Left colon (tissue), 2 donors: Measurements from ENCODE around the gene HEMGN. TPM values are rescaled to one million over a fixed set of nuclear protein-coding genes. Genes with fewer than 3 reads are reported as not detected.
"Not testable (repeated sequence)": the region's sequence is repeated elsewhere in the genome, so short reads cannot be mapped to it uniquely, and the experiment has no call there.

Source experiments
- ATAC-seq: fragments of 200-7000 bp; cut with Tn5 transposase; one replicate; pipeline ENCODE4 v1.9.1; 2020; ENCODE audit warnings: mild to moderate bottlenecking, moderate library complexity
- DNase-seq, 2 donors: peaks; one replicate each; pipeline ENCODE4 v3.0.0-alpha.2; 2020
- intact Hi-C, 2 donors: fragments of 100-400 bp; cut with DNase I in 1 of 2; cut with micrococcal nuclease in 1 of 2; formaldehyde crosslinking; loops; one replicate each; pipeline versions ENCODE4 v1.11.2 to v1.14.0; 2022; cut with DNase I, micrococcal nuclease
- long read RNA-seq: library from polyadenylated mRNA; unstranded; transcript quantifications from one replicate; pipeline ENCODE4 v2.0.0, GENCODE V29; 2021
- total RNA-seq, 2 donors: library from RNA; stranded (reverse); fragmentation: NEBNext Ultra II Directional; extraction: Animal tissue kit (Norgen Biotek cat#: 25700); gene quantifications; one replicate each; pipeline ENCODE4 v1.2.1, GENCODE V29; 2021
- donor health status: DM: no; HTN: no; CAD: no.
- donor health status: DM: yes; HTN: yes; CAD: no.

The HEMGN gene, protein sequence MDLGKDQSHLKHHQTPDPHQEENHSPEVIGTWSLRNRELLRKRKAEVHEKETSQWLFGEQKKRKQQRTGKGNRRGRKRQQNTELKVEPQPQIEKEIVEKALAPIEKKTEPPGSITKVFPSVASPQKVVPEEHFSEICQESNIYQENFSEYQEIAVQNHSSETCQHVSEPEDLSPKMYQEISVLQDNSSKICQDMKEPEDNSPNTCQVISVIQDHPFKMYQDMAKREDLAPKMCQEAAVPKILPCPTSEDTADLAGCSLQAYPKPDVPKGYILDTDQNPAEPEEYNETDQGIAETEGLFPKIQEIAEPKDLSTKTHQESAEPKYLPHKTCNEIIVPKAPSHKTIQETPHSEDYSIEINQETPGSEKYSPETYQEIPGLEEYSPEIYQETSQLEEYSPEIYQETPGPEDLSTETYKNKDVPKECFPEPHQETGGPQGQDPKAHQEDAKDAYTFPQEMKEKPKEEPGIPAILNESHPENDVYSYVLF
- total RNA-seq: not detected
- long read RNA-seq: 0 reads

DNA sequence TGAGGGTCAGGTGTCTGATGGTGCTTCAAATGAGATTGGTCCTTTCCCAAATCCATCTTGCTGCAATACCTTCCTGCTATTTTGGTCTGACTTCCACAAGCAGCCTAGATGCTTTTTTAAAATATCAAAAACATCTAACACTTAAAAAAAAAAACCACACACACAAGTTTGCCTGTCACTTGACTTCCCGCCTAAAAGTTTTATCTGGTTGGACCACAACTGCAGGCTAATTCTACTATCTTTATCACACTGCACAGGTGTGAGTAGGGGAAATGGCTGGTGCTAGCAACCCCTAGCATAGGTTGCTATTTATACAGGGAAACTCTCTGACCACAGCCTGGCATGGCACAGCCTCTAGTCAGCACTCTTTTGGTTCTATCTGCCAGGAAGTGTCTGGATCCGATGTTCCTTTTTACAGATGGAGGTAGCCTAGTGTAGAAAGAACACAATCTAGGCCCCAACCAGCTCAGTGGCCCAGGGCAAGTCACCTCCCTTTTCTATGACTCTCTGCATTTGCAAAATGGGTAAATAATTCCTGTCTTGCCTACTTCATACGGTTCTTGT, at the start of gene HEMGN:
Gene HEMGN, minus strand, starts transcription at position 92 of the 564 bp plus-strand sequence. Its CDS starts 36 bp downstream, at position 56.
- intact Hi-C loops: no loop called here
- peak; percentile 33 for ATAC-seq
- no peak for DNase-seq

DNA sequence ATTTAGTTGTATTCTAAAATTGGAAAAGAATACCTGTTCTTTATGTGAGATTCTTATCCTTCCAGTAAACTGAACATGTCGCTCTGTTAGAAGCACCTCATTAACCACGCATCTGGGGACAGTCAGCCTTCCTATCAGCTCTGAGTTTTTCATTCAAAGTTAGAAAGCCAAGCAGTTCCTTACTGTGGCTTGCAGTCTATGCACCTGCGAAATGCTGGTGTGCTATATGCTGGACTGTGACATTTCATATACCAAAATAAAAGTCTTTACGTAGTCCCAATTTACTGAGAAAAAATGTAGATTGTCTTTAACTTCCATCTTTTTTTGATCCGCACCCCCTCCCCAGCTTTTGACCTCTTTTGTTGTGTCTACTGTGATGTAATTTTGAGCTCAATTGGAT, 49.5 kb upstream of the HEMGN start:
- ATAC-seq (no peak), DNase-seq (no peak)
- intact Hi-C loops: loop anchor here in 1 of 2 donors (10.0 kb wide), 1 partner anchor 63 kb away; the partner anchor contains the start of gene TRMO

DNA sequence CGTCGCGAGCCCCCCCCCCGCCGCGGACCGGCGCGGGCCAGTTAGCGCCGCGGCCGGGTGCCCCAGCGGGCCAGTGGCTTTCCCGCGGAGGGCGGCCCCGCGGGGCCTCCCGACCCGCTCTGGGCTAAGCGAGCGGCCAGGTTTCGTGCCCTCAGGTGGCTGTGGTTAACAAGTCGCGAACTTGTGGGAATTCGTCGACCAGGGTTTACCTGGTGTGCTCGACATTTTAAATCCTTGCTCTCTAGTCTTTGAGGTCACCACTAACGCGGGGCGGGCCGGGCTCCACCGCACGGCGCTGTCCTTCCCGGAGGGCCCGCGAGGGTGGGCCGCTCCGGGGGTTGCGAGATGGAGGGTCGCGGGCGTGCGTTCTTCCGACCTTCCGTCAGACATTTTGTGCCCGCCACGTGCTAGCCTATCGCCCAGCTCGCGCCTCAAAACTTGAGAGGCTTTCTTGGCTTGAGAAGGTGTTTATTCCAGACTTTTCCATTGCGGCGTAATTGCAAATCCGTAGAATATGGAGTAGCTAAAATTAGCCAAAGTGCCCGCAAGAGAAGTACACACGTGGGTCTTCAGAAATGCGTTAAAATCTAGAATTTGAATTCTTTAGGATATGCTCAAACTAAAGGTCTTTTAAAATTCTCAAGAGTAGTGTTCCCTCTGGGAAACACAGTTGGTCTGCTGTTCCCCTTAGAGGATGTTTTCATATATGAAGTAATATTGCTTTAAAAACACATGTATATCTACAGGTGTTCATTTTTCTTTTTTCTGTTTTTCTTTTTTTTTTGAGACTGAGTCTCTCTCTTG, 47.3 kb upstream of the HEMGN start:
- intact Hi-C loops: loop anchor here in 1 of 2 donors (10.0 kb wide), 1 partner anchor 60 kb away; the partner anchor contains the start of gene TRMO
- ATAC-seq: peak; percentile 9
- DNase-seq: peak; percentile 38 to 61

DNA sequence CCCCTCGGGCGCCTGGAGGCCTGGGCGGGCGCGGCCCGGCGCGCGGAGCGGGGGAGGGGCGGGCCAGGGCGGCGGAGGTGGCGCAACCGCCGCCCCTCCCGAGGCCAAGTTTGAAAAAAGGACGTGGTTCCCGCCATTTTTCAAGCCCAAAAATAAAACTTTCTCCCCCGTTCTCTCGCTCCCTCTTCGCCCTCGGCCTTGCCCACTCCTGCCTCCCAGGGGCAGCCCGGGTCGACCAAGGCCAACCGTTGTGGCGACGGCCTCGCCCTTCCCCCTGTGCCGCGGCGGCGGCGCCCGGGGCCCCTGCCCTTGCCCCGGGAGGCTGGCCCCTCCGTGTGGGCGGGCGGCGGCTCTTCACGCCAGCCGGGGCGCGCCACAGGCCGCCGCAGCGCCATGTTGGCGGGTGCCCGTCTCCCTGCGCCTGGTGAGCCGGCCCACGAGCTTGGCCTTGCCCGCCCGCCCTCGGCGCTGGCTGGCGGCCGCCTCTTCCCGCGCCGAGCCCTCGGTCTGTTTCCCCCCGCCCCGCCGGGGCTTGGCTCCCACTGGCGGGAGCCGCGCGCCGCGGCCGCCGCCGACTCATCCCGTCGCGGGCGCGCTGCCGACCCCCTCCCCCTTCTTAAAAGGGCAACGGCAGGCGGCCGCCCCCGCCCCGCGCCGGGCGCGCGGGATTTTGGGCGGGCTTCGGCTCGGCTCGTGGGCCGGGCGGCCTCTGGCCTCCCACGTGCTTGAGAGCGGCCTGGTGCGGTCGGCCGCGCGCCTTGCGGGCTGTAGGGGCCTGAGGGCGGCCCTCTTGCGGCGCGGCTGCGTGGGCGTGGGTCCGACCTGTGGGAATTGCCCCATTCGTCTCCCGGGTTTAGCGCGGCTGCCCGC, 46.5 kb upstream of the HEMGN start:
- intact Hi-C loops: loop anchor here in 1 of 2 donors (10.0 kb wide), 1 partner anchor 60 kb away; the partner anchor contains the start of gene TRMO
- DNase-seq (peak; percentile 67 to 85), ATAC-seq (peak; percentile 47)

DNA sequence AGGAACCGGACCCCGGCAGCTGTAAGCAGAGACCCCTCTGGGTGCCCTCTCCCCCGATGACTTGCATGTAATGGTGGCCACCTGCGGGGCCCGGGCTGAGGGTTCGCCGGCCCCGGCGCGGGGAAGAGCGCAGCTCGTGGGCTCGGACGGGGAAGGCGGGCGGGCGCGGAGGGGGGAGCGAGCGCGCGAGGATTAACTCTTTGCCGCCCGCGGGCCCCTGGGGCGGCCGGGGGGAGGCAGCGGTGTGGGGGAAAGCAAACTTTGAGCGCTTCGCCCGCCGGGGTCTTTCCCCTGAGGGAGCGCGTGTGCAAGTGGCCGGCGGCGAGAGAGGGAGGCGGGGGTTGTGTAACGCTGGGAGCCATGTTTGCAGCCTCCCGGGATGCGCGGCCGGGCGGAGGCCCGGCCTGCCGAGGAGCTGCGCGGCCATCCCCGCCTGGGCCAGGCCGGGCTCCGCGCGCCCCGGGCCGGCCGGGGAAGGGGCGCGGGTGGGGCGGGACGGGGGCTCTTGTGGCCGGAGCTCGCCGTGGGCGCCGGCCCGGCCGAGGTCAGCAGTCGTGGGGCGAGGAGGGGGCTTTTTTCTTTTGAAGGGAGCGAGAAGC, 45.7 kb upstream of the HEMGN start:
- ATAC-seq: peak; percentile 45
- intact Hi-C loops: loop anchor here in 1 of 2 donors (10.0 kb wide), 1 partner anchor 59 kb away; the partner anchor contains the start of gene TRMO
- DNase-seq: peak in 1 of 2 donors; percentile 75

DNA sequence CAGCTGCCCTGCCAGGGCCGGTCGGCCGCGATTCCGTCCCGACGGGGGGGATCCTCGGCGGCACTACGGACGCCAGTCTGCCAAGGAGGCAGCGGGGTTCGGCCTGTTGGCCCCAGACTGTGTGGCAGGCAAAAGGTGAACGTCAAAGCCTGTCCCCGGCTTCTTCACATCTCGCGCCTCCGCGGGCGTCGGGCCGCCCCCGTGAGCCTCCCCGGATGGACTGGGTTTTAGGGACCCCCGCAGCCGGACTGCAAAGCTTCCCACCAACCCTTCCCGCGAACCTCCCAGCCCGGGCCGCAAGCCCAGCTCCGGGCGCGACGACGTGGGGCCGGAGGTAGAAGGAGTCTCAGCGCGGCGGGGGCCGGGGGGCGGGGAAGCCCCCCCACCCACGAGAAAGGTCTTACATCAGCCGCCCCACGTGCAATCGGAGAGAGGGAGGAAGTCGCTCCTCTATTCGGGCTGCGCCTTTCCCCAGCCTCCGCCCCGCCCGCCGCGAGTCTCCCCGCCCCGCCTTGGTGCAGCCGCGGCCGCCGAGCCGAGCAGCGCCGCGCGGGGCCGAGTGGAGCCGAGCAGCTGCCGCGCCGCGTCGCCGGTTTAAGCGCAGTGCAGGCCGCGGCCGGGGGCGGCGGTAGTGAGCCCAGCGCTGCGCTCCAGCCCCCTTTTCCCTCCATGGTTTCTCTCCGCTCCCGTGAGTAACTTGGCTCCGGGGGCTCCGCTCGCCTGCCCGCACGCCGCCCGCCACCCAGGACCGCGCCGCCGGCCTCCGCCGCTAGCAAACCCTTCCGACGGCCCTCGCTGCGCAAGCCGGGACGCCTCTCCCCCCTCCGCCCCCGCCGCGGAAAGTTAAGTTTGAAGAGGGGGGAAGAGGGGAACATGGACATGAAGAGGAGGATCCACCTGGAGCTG, 45.0 kb upstream of the HEMGN start, which contains the start of gene ANP32B:
Gene ANP32B, plus strand, starts transcription at position 659 of the 906 bp plus-strand sequence. Its CDS starts 215 bp downstream, at position 874.
- ATAC-seq: peak; percentile 81
- intact Hi-C loops: loop anchor here in 1 of 2 donors (10.0 kb wide), 1 partner anchor 58 kb away; the partner anchor contains the start of gene TRMO

DNA sequence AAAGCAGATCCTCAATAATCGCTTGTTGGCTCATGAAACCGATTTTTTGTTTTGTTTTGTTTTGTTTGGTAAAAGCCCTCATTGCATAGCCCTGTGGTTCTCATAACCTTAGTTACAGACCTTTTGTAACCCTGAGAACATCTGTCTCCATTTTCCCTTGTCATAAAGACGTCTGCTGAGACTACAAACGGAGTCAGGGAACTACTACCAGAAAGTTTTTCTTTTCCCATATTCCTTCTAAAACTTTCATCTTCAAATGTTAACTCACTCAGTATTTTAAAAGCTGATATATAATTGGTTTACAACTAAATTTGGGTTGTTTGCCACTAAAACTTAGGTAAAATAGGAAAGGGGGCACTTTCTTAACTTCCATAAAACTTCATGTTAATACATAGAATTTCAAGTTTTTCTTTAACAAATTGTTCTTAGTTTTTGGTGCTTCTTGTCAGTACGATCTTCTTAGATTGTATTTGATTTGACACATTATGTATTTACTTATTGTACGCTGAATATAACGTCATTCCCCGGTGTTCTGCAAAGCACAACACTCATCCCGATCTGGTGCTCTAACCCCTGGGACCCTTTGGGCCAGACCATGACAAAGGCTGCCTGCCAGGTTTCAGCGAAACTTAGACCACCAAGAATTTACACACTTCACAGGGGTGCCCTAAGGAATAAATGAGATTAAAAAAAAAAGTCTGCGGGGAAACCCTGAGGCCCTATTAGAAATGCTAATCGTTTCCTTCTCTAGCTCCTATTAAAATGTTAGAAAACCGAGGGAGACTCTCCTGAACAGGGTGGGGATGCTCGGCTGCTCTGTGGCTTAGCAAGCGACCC, 44.1 kb upstream of the HEMGN start:
- ATAC-seq: no peak
- no peak for DNase-seq
- intact Hi-C loops: loop anchor here in 1 of 2 donors (10.0 kb wide), 1 partner anchor 57 kb away; the partner anchor contains the start of gene TRMO

More for the DNA sequence above, 45.0 kb upstream of the HEMGN start, which contains the start of gene ANP32B:
- DNase-seq: peak; percentile 91 to 92

DNA sequence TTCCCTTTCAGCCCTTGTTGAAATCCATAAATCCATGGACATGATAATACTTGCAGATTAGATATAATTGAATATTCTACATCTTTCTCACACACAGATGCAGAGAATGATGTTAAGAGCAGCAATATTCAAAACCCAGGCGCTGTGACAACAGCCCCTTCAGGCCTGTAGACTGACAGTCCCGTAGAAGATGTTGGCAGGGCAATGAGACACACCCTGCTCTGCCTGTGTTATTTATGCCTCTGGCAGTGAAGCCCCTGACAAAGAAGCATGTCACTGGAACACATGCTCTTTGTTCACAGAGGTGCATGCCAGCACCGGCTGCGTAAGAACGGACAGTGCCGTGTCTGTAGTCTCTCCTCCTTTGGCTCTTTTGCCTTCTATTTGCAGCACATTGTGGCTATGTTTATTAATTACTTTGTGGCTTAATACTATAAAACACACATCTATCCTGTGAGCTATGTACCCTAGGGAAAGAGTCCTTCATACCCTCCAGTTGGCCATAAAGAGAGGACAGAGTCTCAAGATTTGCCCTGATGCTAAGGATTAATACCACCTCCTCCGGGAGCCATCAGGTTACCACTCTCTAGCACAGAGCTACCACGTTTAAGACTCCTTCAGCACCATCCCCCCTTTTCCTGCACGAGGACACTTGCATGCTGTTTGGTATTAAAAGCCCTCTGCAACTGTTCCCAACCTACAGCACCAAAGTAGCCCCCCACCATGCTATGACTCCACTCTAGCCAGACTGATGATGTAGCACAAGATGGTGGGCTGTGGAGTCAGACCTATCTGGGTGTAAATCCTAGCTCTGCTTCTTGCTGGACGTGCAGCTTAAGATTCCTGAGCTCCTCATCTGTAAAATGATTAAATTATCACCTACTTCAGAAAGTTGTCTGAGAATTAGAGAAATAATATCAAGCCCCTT, 43.2 kb upstream of the HEMGN start:
- intact Hi-C loops: loop anchor here in 1 of 2 donors (10.0 kb wide), 1 partner anchor 56 kb away; the partner anchor contains the start of gene TRMO
- ATAC-seq (no peak), DNase-seq (peak; percentile 29 to 54)

DNA sequence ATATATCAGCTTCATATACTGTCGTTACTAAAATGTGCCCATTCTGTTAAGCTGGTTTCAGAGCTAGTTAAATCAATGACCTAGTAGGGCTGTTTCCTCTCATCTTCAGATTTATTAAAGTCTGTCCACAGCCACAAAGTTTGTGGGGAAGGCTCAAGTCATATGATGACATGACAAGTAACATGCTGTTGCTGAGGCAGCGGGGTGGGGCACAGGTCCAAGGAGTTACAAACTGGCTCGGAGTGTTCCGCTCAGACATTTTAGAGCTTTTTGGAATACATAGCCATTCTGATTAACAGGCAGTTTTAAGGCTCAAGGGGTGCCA, 42.5 kb upstream of the HEMGN start:
- peak; percentile 45 to 56 for DNase-seq
- intact Hi-C loops: loop anchor here in 1 of 2 donors (10.0 kb wide), 1 partner anchor 56 kb away; the partner anchor contains the start of gene TRMO
- ATAC-seq: no peak

DNA sequence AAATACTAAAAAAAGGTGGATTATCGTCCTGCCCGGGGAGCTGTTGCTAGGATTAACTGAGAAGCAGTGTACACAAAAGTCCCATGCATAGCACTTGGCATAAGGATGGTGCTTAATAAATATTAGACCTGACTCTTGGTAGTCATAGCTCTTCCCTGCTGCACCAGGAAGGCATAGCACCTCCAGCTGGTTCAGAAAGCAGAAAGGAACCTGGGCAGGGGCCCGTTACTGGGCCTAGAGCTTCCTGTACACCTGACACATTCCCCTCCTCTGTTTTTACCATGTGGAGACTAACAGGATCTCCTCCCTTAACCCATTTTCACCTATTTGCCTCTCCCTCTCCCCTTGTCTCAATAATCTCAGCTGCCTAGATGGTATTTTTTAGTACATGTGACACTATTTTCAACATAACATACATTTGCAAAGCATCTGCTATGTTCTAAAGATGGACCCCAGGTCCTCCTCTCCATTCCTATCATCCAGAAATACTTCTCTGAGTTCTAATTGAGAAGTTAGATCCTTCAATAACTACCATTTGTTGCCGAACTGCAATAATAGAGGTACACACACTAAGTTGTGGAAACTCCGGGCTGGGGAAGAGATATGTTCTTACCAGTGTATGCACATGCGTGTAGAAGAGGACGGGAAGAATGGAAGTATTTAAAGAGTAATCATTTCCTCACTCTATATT, 42.0 kb upstream of the HEMGN start:
- no peak for DNase-seq
- intact Hi-C loops: loop anchor here in 1 of 2 donors (10.0 kb wide), 1 partner anchor 55 kb away; the partner anchor contains the start of gene TRMO
- no peak for ATAC-seq

DNA sequence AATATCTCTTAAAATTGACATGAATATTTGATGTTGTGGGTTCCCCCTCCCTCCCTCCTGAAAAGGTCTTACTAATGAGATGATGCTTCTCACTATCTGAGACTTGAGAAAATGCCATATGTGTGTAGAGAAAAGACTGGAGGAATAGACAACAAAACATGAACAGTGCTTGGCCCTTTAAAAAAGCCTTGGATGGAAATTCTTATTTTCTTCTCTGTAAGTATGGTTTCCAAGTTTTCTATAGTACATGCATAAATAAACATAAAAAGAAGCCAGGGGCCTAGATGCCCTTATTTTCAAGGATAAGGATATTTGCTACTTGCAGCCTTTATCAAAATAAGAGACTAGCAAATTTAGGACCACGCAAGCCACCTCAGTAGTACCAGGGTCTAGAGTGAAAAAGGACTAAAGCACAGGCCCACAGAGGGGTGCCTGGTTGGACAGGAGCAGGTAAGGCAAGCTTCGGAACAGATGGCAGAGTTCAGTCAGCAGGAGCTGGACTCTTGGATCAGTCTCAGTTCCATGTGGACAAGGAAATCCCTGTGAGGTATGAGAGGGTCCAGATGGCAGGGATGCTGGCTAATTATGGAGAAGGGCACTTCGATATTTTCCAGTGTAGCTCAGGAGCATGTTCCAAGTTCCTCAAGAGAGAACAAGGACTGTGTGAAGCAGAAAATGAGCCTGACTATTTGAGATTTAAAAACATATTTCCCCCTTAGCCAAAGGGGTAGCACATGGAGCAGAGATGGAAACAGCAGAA, 40.6 kb upstream of the HEMGN start:
- ATAC-seq (no peak), DNase-seq (no peak)

DNA sequence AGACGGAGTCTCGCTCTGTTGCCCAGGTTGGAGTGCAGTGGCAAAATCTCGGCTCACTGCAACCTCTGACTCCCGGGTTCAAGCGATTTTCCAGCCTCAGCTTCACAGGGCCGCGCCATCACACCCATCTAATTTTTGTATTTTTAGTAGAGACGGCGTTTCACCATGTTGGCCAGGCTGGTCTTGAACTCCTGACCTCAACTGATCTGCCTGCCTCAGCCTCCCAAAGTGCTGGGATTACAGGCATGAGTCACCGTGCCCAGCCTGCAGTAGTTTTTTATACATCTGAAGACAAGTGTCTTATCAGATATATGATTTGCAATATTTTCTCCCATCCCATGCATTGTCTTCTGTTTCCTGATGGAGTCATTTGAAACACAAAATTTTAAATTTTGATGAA, 38.7 kb upstream of the HEMGN start:
- DNase-seq: not testable (repeated sequence)

More for the DNA sequence above, 40.6 kb upstream of the HEMGN start:
- intact Hi-C loops: no loop called here

DNA sequence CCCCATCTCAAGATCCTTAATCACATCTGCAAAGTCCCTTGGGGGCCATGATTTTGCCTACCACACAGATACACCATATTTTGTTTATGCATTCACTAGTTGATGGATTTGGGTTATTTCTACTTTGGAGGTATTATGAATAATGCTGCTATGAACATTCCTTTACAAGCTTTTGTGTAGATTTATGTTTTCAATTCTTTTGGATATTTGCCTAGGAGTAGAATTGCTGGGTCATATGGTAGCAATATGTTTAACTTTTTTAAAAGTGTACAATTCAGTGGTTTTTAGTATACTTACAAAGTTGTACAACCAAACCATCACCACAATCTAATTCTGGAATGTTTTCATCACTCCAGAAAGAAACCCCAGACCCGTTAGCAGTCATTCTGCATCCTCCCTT, 37.4 kb upstream of the HEMGN start:
- intact Hi-C loops: no loop called here
- DNase-seq (no peak), ATAC-seq (no peak)

More for the DNA sequence above, 38.7 kb upstream of the HEMGN start:
- intact Hi-C loops, ATAC-seq: not testable (repeated sequence)
